ENCODE measurements around the gene CCDC33.

The CCDC33 gene

DNA sequence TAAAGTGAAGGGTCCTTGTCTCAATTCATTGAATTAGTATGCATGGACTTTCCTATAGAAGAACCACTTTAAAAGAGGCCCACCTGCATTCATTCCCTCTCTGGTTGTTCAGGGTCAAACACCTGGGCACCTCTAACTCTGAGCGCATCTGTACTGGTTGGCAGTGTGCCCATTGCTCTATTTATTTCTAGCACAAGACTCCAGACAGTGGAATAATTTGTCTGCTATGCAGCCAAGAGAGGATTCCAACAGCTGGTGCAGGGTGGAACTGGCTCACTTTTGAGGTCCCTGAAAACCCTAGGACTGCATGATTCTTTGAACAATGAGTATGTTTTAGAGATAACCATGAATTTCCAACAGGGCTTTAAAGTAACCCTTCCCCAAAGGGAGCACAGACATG lies 57.9 kb downstream of the CCDC33 start:
- H3K9me2 ChIP-seq (replicated peaks; ENCODE audit: control insufficient read depth, low read length) = no peaks in the 10 kb centered on the region
- no peaks in the 10 kb centered on the region for H3K79me2 ChIP-seq (ENCODE audit: control insufficient read depth, low read length)
- no peaks in the 10 kb centered on the region for H3K9me3 ChIP-seq (ENCODE audit: control insufficient read depth, insufficient read depth, low read length)
- H3K36me3 ChIP-seq (ENCODE audit: control insufficient read depth, low read length) = no peaks in the 10 kb centered on the region
- H4K20me1 ChIP-seq (ENCODE audit: control insufficient read depth, insufficient read depth, low read depth, low read length) = no peaks in the 10 kb centered on the region; the same call in 1 of the 2 replicates
- H3K27ac ChIP-seq (ENCODE audit: low read depth, low read length) = no peak overlapping the region
- H3K4me2 ChIP-seq (ENCODE audit: low read length) = no peak overlapping the region
- no peak for TF ChIP-seq EZH2phosphoT487 (IDR thresholded peaks at IDR 0.05; ENCODE audit: borderline replicate concordance, low read length)
- no peak for TF ChIP-seq CTCF (IDR thresholded peaks at IDR 0.05; ENCODE audit: low read depth, low read length, poor library complexity, severe bottlenecking)
- H3K4me1 ChIP-seq (ENCODE audit: control insufficient read depth, low read length) = no peaks in the 10 kb centered on the region
- H3K27me3 ChIP-seq (ENCODE audit: control insufficient read depth, low read length) = no peaks in the 10 kb centered on the region
- H3F3A ChIP-seq (ENCODE audit: control insufficient read depth, insufficient read depth) = no peaks in the 10 kb centered on the region
- no peak overlapping the region for H3K4me3 ChIP-seq (ENCODE audit: low read length)

DNA sequence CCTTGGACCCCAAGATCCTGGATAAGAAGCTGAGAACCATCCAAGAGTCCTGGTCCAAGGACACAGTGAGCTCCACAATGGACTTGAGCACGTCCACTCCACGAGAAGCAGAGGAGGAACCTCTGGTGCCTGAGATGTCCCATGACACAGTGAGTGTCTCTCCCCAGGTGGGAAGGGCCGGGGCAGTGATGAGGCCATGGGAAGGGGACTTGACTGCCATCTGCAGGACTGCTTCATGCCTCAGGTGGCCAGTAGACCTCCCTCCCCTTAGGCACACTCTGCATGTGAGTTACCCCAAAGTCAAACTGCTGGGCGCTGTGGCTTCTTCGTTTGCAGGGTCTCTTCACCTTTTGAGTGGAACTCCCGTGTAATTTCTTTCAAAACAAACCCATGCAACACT lies 59.7 kb downstream of the CCDC33 start:
- no peaks in the 10 kb centered on the region for H3K79me2 ChIP-seq (ENCODE audit: control insufficient read depth, low read length)
- H3K27me3 ChIP-seq (ENCODE audit: control insufficient read depth, low read length) = no peaks in the 10 kb centered on the region
- no peaks in the 10 kb centered on the region for H3K9me2 ChIP-seq (replicated peaks; ENCODE audit: control insufficient read depth, low read length)
- H3K27ac ChIP-seq (ENCODE audit: low read depth, low read length) = no peak overlapping the region
- no peak overlapping the region for H3K4me2 ChIP-seq (ENCODE audit: low read length)
- H3K4me3 ChIP-seq (ENCODE audit: low read length) = no peak overlapping the region
- H4K20me1 ChIP-seq (ENCODE audit: control insufficient read depth, insufficient read depth, low read depth, low read length) = no peaks in the 10 kb centered on the region
- H3K36me3 ChIP-seq (ENCODE audit: control insufficient read depth, low read length) = no peaks in the 10 kb centered on the region
- no peaks in the 10 kb centered on the region for H3K9me3 ChIP-seq (ENCODE audit: control insufficient read depth, insufficient read depth, low read length)
- H3K4me1 ChIP-seq (ENCODE audit: control insufficient read depth, low read length) = no peaks in the 10 kb centered on the region
- TF ChIP-seq CTCF (IDR thresholded peaks at IDR 0.05; ENCODE audit: low read depth, low read length, poor library complexity, severe bottlenecking) = no peak
- TF ChIP-seq EZH2phosphoT487 (IDR thresholded peaks at IDR 0.05; ENCODE audit: borderline replicate concordance, low read length) = no peak
- H3F3A ChIP-seq (ENCODE audit: control insufficient read depth, insufficient read depth) = no peaks in the 10 kb centered on the region

DNA sequence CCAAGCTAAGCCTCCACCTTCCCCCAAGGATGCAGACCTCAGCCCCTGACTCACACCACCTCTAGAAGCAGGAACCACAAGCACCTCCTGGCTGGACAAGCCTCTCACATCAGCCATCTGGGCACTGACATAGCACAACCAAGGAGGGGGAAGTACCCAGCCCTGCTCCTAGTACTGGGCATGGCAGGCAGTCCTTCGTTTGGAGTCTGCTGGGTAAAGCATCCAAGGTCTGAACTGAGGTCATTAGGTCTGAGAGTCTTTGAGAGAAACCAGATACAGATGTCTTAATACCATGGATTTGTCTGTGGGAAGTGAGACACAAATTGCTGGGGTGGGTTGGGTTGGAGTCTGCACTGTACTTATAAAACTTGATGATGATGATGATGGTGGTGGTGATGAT lies 61.8 kb downstream of the CCDC33 start:
- Histone ChIP-seq H3K36me3 (ENCODE audit: control insufficient read depth, low read length) (no peaks in the 10 kb centered on the region), H3F3A (ENCODE audit: control insufficient read depth, insufficient read depth) (no peaks in the 10 kb centered on the region), H3K79me2 (ENCODE audit: control insufficient read depth, low read length) (no peaks in the 10 kb centered on the region), H4K20me1 (ENCODE audit: control insufficient read depth, insufficient read depth, low read depth, low read length) (no peaks in the 10 kb centered on the region), H3K4me1 (ENCODE audit: control insufficient read depth, low read length) (no peaks in the 10 kb centered on the region), H3K4me2 (ENCODE audit: low read length) (no peak overlapping the region), H3K9me2 (replicated peaks; ENCODE audit: control insufficient read depth, low read length) (no peaks in the 10 kb centered on the region), H3K4me3 (ENCODE audit: low read length) (no peak overlapping the region), H3K27ac (ENCODE audit: low read depth, low read length) (no peak overlapping the region), H3K27me3 (ENCODE audit: control insufficient read depth, low read length) (peaks cover 3% of the 10 kb centered on the region; the same call in 1 of the 2 replicates), H3K9me3 (ENCODE audit: control insufficient read depth, insufficient read depth, low read length) (no peaks in the 10 kb centered on the region)
- TF ChIP-seq CTCF (IDR thresholded peaks at IDR 0.05; ENCODE audit: low read depth, low read length, poor library complexity, severe bottlenecking) (no peak), EZH2phosphoT487 (IDR thresholded peaks at IDR 0.05; ENCODE audit: borderline replicate concordance, low read length) (no peak)

Data from DOHH2 (cell line).